ENCODE results near the gene SNX1. TPM values are rescaled to one million over a fixed set of nuclear protein-coding genes. Genes with fewer than 3 reads are reported as not detected.
A peak's percentile ranks its signal among the peaks of the same experiment; 100 is the strongest.

Gene SNX1
- total and polyA plus RNA-seq, 2 of the 13 experiments (the other 11 are each of a cell fraction or from before 2014, with no cell fraction given), result 29.3 to 60.1 TPM

GRCh38 chr15:64099379-64099778 lies 3.6 kb downstream of the SNX1 start:
- no peak overlapping the region for H3K27ac ChIP-seq (ENCODE audit: extremely low read length, insufficient read depth, low read length)
- DNase-seq (ENCODE audit: low spot score) (no peak), ATAC-seq (no peak), FAIRE-seq (no peak)
- H3K9me3 ChIP-seq (ENCODE audit: low read length), result no peaks in the 10 kb centered on the region
- H3K36me3 ChIP-seq (replicated peaks in 1 of 2; ENCODE audit: control insufficient read depth in 1 of 2, insufficient read depth in 2 of 2, low read length in 2 of 2), result no peaks in the 10 kb centered on the region; a peak in 2 of 5 replicates
- no peak overlapping the region for H3K4me3 ChIP-seq (replicated peaks in 1 of 3; ENCODE audit: insufficient read depth in 1 of 3, low read depth in 2 of 3, low read length in 3 of 3)
- no peaks in the 10 kb centered on the region; a peak in 1 of 5 replicates for H3K27me3 ChIP-seq (ENCODE audit: control insufficient read depth in 1 of 2, insufficient read depth in 2 of 2, low read length in 2 of 2)
- 93% methylated on average over 2 of the region's 2 CpGs for WGBS (ENCODE audit: low lambda C conversion rate)
- H4K20me1 ChIP-seq (ENCODE audit: insufficient read depth, low read length), result peaks cover 14% of the 10 kb centered on the region
- H3K9ac ChIP-seq (ENCODE audit: insufficient read depth, low read depth, low read length), result no peak overlapping the region
- in situ Hi-C loops (cut with HindIII; ENCODE audit: extremely low pct_ligation_motif_present, low pct_unique_long_range_greater_than_20kb), result loop anchor here (5.0 kb wide), 1 partner anchor 53 kb away; the partner anchor contains the start of gene SNX22
- ChIA-PET CTCF (ENCODE audit: low intra/inter-chr PET ratio, low total read pairs) (no interaction called here), POLR2A (interaction anchor here (1.3 to 1.7 kb wide), 2 partner anchors 28 to 64 kb away, joined by 3 to 4 read pairs; partner anchors contain the start of gene PPIB)
- H3K79me2 ChIP-seq (ENCODE audit: insufficient read depth, low read length), result peaks cover 88% of the 10 kb centered on the region
- no TSS peak for BruUV-seq (replicated peaks)
- intact Hi-C loops (cut with micrococcal nuclease; ENCODE audit: unreplicated experiment), result no loop called here
- H3K4me1 ChIP-seq (ENCODE audit: insufficient read depth, low read length), result peaks cover 56% of the 10 kb centered on the region
- H2AFZ ChIP-seq (ENCODE audit: low read length), result no peak overlapping the region
- peak overlapping the region; percentile 18; the same call in 1 of the 2 replicates for H3K4me2 ChIP-seq (ENCODE audit: low read depth, low read length)
- TF ChIP-seq ZNF788 (CRISPR knock-in tag; IDR thresholded peaks at IDR 0.05; ENCODE audit: borderline replicate concordance), result no peak
- TF ChIP-seq HIVEP1 (CRISPR knock-in tag; IDR thresholded peaks at IDR 0.05), result no peak
- TF ChIP-seq AFF4 (CRISPR knock-in tag; IDR thresholded peaks at IDR 0.05), result no peak
- no peak for TF ChIP-seq ERF (CRISPR knock-in tag; IDR thresholded peaks at IDR 0.05)
- no peak for TF ChIP-seq ZNF275 (CRISPR knock-in tag; IDR thresholded peaks at IDR 0.05; ENCODE audit: borderline replicate concordance)
- no peak for TF ChIP-seq SNAI1 (CRISPR knock-in tag; IDR thresholded peaks at IDR 0.05; ENCODE audit: borderline replicate concordance)
- TF ChIP-seq HNF1A (IDR thresholded peaks at IDR 0.05; ENCODE audit: low read depth), result no peak
- TF ChIP-seq HNF1A (CRISPR knock-in tag; IDR thresholded peaks at IDR 0.05; ENCODE audit: borderline replicate concordance), result no peak
- TF ChIP-seq MNT (IDR thresholded peaks at IDR 0.05), result no peak
- TF ChIP-seq ZNF230 (CRISPR knock-in tag; IDR thresholded peaks at IDR 0.05), result no peak
- TF ChIP-seq TBP (CRISPR knock-in tag; IDR thresholded peaks at IDR 0.05), result no peak
- TF ChIP-seq ZSCAN5A (CRISPR knock-in tag; IDR thresholded peaks at IDR 0.05; ENCODE audit: borderline replicate concordance), result no peak

All from HepG2 (cell line).